SH-SY5Y (cell line): ENCODE data around the gene GABRA6.

ENCODE experiments used
- GATA2 ChIP-seq: IDR thresholded peaks from 2 replicates; pipeline ENCODE4 v1.6.1; 2011; ENCODE audit warnings: mild to moderate bottlenecking, low read depth, low read length
- GATA3 ChIP-seq: IDR thresholded peaks from 2 replicates; pipeline ENCODE4 v1.6.1; 2011; ENCODE audit warnings: low read depth, mild to moderate bottlenecking, low read length, moderate library complexity

DNA sequence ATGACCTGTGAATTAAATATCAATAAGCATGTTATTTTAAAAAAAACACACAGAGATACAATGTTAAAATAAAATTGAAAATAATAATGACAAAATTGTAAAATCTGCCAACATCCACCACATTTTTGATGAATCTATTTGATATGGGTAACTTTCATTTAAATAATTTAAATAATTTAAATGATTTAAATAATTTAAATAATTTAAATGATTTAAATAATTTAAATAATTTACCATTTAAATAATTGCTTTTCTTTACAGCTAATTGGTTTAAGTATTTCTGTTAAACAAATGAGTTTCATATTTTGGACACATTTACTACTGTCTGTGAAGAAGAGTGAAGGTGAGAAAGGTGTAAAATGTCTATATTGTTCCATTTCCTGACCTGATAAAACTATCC is 22.1 kb upstream of the GABRA6 start:
- TF ChIP-seq GATA2 (no peak), GATA3 (no peak)
